ENCODE measurements around the gene SLC25A26. TPM values are rescaled to one million over a fixed set of nuclear protein-coding genes. Genes with fewer than 3 reads are reported as not detected.

Gene SLC25A26
- total RNA-seq, 1 donor from 2014 or later = 20.7 TPM

GRCh38 chr3:66376568-66376967 lies 155.8 kb downstream of the SLC25A26 start:
- peak; percentile 72 for DNase-seq (ENCODE audit: low read depth)

DNA sequence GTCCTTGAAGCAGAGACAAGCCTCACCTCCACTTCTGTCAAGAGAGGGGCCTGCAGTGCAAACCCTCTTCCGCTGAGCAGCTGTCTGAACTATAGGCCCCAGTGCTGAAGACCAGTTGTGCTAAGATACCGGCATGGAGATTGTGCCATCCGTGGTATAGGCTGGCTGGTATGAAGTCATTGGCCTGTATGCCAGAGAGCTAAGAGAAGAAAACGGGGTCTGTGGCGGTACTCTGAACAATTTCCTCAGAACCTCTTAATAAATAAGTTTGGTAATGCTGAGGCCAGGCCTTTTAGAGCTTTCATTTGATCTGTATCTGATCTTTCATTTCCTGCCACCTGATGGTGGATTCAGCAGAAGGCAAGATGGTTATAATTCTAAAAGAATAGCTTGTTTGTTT lies 157.0 kb downstream of the SLC25A26 start:
- DNase-seq (ENCODE audit: low read depth) = no peak

- DNase-seq (ENCODE audit: low read depth) = no peak
These were observed 157.5 kb downstream of the SLC25A26 start for GRCh38 chr3:66378256-66378655.

GRCh38 chr3:66379565-66379964 lies 158.8 kb downstream of the SLC25A26 start:
- DNase-seq (ENCODE audit: low read depth) = no peak

- DNase-seq (ENCODE audit: low read depth) = no peak
These were observed 159.6 kb downstream of the SLC25A26 start for GRCh38 chr3:66380200-66380932.

DNA sequence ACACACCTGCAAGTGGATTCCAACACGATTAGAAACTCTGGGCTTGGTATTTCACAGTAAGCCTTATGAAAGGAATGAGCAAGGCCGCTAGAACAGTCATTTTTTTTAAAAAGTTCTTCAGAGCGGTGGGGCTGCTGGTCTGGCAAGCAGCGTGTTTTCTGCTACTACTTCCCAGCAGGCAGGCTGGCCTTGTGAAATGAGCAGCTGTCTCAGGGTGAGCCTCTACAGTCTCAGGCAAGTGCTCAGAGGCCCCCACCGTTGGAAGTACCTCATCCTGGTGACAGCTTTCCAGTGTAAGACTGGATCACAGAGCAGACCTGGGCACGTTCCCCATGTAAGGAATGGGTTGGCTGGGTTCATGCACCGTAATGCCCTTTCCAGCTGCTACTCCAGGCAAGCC lies 160.8 kb downstream of the SLC25A26 start:
- no peak for DNase-seq (ENCODE audit: low read depth)

- DNase-seq (ENCODE audit: low read depth) = no peak
These were observed 161.3 kb downstream of the SLC25A26 start for GRCh38 chr3:66382142-66382541.

GRCh38 chr3:66383023-66383422 lies 162.2 kb downstream of the SLC25A26 start:
- DNase-seq (ENCODE audit: low read depth) = no peak

DNA sequence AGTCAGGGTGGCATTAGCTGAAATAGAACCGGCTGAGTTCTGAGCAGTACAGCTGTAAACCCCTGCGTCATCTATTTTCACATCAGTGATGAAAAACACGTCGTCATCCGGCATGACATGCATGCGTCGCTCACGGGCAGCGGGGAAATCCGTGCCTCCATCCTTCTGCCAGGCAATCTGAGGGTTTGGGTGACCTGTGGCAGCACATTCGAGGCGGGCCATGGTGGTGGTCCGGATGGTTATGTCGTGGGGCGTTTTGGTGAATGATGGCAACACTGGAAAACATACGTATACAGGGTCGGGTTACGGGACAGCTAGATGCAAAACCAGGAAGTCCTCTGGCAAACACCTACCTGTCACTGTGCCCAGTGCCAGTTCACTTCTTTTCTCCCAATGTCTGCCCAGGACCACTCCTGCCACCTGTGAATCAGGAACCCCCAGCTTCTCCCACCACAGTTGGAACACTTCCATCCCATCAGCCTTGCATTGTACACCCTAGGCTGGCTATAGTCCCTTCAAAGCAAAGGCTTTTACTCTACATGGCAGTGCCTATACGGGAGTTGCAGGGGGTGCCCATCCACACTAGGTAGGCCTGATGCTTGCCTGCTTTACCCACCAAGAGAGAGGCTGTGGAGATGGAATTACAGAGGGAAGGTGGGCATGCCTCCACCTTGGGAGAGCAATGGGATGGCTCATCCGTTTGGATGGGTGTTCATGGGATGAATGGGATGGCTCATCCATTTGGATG lies 163.4 kb downstream of the SLC25A26 start:
- DNase-seq (ENCODE audit: low read depth) = no peak

DNA sequence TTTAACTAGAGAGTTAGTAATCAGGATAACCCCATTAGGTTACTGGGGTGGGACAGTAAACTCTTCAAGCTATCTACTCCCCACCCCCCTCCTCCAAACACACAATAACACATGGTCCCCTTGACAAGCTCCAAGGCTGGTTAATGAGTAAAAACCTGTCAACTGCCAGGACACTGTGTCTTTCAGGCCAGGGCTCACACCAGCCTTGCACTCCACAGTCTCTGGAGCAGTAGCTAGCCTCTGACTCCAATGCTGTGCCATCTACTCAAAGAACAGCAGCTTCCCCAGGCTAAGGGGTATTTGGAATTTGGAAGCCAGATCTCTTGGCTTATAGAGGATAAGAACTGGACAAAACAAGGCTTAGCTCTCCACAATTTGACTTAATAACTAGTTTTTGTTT lies 164.3 kb downstream of the SLC25A26 start:
- no peak for DNase-seq (ENCODE audit: low read depth)

- DNase-seq (ENCODE audit: low read depth) = peak; percentile 15
These were observed 165.5 kb downstream of the SLC25A26 start for GRCh38 chr3:66386011-66386924.

DNA sequence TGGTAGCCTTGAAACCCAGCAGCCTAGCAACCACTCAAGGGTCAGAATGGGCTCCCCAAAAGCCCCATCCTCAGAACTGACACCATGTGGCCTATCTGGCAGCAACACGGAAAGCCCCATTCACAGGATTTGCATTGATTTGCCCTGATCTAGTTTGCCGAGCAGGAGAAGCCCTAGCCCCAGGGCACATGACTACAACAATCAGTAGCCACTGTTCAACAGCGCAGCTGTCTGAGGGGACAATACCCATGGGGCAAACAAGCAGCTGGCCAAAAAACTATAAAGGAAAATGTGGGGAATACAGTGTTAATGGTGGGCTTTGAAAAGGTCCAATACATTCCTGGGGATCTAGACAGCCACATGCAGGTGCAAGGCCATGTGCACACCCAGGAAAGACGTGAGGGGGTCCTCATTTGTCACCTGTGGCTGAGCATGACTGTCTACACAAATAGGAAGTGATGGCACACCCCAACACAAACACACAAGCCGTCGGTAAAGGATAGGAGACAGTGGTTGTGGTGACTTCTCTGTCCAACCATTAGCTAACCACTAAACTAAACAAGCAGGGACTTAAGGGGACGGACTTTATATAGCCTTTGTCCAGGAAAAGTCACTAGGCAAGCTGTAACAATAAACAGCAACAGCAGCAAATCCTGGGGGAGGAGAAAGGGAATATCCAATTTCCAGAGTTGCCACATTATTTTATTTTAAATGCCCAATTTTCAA lies 166.3 kb downstream of the SLC25A26 start:
- no peak for DNase-seq (ENCODE audit: low read depth)

DNA sequence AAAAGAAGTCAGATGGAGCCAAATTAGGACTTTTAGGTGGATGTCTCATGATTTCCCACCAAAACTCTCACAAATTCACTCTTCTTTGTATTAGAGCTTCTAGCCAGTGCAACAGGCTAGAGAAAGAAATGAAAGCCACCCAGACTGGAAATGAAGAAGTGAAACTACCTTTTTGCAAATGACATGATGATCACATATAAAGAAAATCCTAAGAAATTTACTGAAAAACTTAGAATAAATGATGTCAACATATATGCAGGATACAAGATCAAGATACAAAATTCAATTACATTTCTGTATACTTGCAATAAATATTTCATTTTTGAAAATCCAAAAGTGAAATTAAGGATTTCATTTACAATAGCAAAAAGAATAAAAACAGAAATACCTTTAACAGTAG lies 169.2 kb downstream of the SLC25A26 start:
- DNase-seq (ENCODE audit: low read depth) = no peak

GRCh38 chr3:66392512-66392911 lies 171.7 kb downstream of the SLC25A26 start:
- no peak for DNase-seq (ENCODE audit: low read depth)

- DNase-seq (ENCODE audit: low read depth) = no peak
These were observed 172.1 kb downstream of the SLC25A26 start for GRCh38 chr3:66392966-66393332.

DNA sequence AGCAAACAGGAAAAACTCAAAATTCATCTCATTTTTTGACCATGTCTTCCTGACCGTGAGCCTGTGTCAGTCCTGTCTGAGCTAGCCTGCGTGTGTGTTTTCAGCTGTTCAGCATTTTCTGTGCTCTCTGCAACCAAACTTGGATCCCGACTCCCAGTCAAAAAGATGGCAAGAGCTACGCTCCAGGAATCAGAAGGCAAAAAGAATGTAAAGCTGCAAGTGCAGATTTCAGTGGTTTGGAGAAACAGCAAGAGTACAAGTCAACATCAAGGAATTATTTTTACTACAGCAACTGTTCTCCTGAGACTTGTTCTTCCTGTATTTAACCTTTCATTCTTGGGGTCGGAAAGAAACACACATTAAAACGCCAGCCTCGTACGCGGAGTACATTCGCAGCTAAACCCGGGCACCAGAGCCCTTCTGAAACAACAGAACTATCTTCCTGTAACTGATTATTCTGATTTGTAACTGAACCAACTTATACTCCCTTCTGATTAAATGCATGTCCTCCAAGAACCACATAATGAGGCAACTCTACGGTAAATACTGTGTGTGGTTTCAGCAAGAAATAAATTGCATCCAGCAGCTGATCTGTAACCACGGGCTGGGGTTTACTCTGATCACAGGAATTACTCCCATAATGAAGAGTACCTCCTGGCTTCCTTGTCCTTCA lies 172.7 kb downstream of the SLC25A26 start:
- DNase-seq (ENCODE audit: low read depth) = peak; percentile 35

DNA sequence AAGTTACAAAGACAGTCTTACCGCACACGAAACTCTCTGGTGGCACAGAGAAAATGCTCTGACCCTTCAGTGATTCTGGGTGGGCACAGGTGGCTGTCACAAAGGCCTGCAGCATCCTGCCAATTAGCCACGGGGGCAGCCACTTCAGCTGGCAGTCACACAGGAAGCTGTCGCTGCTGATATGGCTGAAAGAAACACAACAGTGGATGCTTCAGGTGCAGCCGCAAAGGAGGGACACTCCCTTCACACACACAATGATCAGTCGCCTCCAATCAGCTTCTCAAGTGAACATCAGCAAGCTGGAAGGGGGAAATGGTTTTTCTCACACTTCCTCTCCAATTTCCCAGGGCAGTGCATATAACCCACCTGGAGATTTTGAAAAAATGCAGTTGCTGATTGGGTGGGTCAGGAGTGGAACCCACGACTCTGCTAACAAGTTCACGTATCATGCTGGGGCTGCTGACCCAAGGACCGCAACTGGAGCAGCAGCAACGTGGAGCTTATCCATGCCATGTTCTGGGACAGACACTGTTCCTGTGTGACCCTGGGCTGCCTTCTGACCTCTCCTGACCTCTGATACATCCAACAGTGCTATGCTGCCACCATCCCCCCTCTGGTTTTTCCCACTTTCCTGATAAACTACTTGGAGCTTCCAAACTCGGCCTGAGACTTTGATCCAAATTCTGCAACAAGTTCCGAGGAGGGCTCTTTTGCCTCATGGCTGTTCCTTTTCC lies 173.4 kb downstream of the SLC25A26 start:
- no peak for DNase-seq (ENCODE audit: low read depth)

GRCh38 chr3:66394753-66395249 lies 174.0 kb downstream of the SLC25A26 start:
- DNase-seq (ENCODE audit: low read depth) = no peak

DNA sequence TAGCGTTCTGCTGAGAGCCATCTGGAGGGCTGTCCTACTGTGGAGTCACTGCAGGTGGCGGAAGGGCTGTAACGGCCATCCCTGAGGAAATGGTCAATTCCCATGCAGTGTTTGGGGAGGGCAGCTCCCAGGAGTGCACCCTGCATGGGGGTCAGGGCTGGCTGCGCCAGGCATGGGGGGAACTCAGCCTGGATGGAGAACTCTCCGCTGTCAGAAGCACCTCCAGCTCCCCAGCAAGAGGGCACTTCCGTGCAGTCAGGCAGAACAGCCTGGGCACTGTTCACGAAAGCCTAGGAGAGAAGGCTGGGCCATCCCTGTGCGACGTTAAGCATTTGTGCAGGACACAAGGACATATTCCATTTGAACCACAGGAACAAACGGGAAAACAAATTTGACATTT lies 174.8 kb downstream of the SLC25A26 start:
- DNase-seq (ENCODE audit: low read depth) = no peak

DNA sequence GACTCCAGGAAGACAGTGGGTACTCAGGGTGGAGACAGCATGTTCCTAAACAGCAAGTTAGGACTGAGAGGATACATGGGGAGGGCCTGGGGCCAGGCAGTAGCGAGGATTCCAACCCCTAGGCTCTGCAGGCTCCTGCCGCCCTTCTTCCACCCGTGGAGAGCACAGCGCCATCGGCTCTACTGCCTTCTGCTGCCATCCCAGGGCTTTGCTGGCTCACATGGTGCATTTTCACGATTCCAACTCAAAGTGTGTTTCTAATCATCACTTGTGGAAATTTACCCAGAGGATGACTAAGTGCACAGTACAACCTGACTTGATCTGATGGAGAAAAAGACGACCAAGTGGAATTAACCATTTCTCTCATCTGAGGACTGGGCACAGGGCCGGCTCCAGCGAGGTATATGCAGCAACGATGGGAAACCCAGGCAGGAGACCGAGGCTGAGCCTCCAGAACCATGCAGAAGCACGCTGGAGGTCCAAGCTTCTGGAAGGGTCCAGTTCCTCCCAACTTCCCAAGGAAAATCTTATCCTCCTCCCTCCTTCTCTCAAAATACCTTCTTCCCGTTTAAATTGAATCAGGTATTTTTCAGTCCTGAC lies 175.5 kb downstream of the SLC25A26 start:
- DNase-seq (ENCODE audit: low read depth) = no peak
